Peyer's patch (tissue), 4 donors: ENCODE data around the gene SMIM1. TPM values are rescaled to one million over a fixed set of nuclear protein-coding genes. Genes with fewer than 3 reads are reported as not detected.

Experiments
- DNase-seq, 3 donors: peaks; one replicate each; pipeline ENCODE4 v3.0.0-alpha.2; 2017 to 2019
- H3K27ac ChIP-seq, 4 donors: fragments of 200-600 bp; sonication (generic); one replicate each; pipeline ENCODE4 v1.5.1; 2016 to 2019
- H3K27me3 ChIP-seq, 2 donors: fragments of 200-600 bp; sonication (generic); one replicate each; pipeline ENCODE4 v1.5.1; 2019
- H3K36me3 ChIP-seq, 3 donors: fragments of 200-600 bp; sonication (generic); one replicate each; pipeline ENCODE4 v1.5.1; 2016 to 2019
- H3K4me1 ChIP-seq, 4 donors: fragments of 200-600 bp; sonication (generic); one replicate each; pipeline ENCODE4 v1.5.1; 2016 to 2019
- H3K4me3 ChIP-seq, 4 donors: fragments of 200-600 bp; sonication (generic); 1 replicate in 3 of 4; 2 replicates in 1 of 4; pipeline ENCODE4 v1.5.1; 2016 to 2019; ENCODE audit warnings: mild to moderate bottlenecking in 1 of 4
- H3K9me3 ChIP-seq, 4 donors: fragments of 200-600 bp; sonication (generic); one replicate each; pipeline ENCODE4 v1.5.1; 2016 to 2019; ENCODE audit warnings: mild to moderate bottlenecking in 1 of 4
- CTCF ChIP-seq, 6 experiments: fragments of 450-650 bp in 4 of 6; fragments of 200-600 bp in 2 of 6; sonication (generic) in 1 of 6; IDR thresholded peaks; one replicate each; pipeline ENCODE4 v1.5.1; 2017 to 2019; ENCODE audit warnings: antibody characterized with exemption in 6 of 6, mild to moderate bottlenecking in 3 of 6, moderate library complexity in 1 of 6
- POLR2A ChIP-seq, 2 donors: fragments of 450-650 bp; IDR thresholded peaks; one replicate each; pipeline ENCODE4 v1.5.1; 2017; ENCODE audit warnings: antibody characterized with exemption in 2 of 2, mild to moderate bottlenecking in 2 of 2, moderate library complexity in 2 of 2
- total RNA-seq, 4 donors: library from RNA; depleted of rRNA; stranded (reverse); fragments of >200 nt; gene quantifications; one replicate each; pipeline ENCODE4 v1.1.0, GENCODE V29; 2016

Gene SMIM1
- total RNA-seq, 4 donors from 2014 or later: not detected

- H3K4me1 ChIP-seq: no peaks in the 10 kb centered on the region
- no peak overlapping the region for H3K4me3 ChIP-seq
- TF ChIP-seq POLR2A (IDR thresholded peaks at IDR 0.05) (no peak), CTCF (IDR thresholded peaks at IDR 0.05) (no peak)
- DNase-seq: no peak
- no peaks in the 10 kb centered on the region for H3K36me3 ChIP-seq
- H3K9me3 ChIP-seq: no peaks in the 10 kb centered on the region
- no peak overlapping the region for H3K27ac ChIP-seq
- no peaks in the 10 kb centered on the region for H3K27me3 ChIP-seq
Observed at GRCh38 chr1:3762151-3762872, 10.2 kb upstream of the SMIM1 start.

GRCh38 chr1:3762873-3763228, 9.7 kb upstream of the SMIM1 start:
- Histone ChIP-seq H3K4me1 (no peaks in the 10 kb centered on the region), H3K9me3 (no peaks in the 10 kb centered on the region), H3K27ac (no peak overlapping the region), H3K27me3 (no peaks in the 10 kb centered on the region), H3K36me3 (no peaks in the 10 kb centered on the region), H3K4me3 (no peak overlapping the region)
- no peak for DNase-seq
- no peak for TF ChIP-seq POLR2A (IDR thresholded peaks at IDR 0.05)
- no peak for TF ChIP-seq CTCF (IDR thresholded peaks at IDR 0.05)

- DNase-seq: no peak
- Histone ChIP-seq H3K27ac (no peak overlapping the region), H3K9me3 (no peaks in the 10 kb centered on the region), H3K4me3 (no peak overlapping the region), H3K4me1 (no peaks in the 10 kb centered on the region), H3K36me3 (no peaks in the 10 kb centered on the region), H3K27me3 (no peaks in the 10 kb centered on the region)
- no peak for TF ChIP-seq POLR2A (IDR thresholded peaks at IDR 0.05)
- TF ChIP-seq CTCF (IDR thresholded peaks at IDR 0.05): no peak
Observed at GRCh38 chr1:3763351-3764125, 9.0 kb upstream of the SMIM1 start.

GRCh38 chr1:3767328-3767925, 5.1 kb upstream of the SMIM1 start:
- no peak overlapping the region for H3K4me3 ChIP-seq
- H3K4me1 ChIP-seq: peaks cover 3 to 14% (median 9%) of the 10 kb centered on the region in 4 donors
- H3K9me3 ChIP-seq: no peaks in the 10 kb centered on the region
- peaks cover 0 to 3% of the 10 kb centered on the region in 2 donors for H3K27me3 ChIP-seq
- no peaks in the 10 kb centered on the region for H3K36me3 ChIP-seq
- H3K27ac ChIP-seq: no peak overlapping the region
- no peak for TF ChIP-seq CTCF (IDR thresholded peaks at IDR 0.05)
- no peak for TF ChIP-seq POLR2A (IDR thresholded peaks at IDR 0.05)
- DNase-seq: no peak

GRCh38 chr1:3768811-3769390, 3.6 kb upstream of the SMIM1 start:
- Histone ChIP-seq H3K27me3 (peaks cover 0 to 3% of the 10 kb centered on the region in 2 donors), H3K9me3 (no peaks in the 10 kb centered on the region), H3K27ac (no peak overlapping the region), H3K4me3 (no peak overlapping the region), H3K36me3 (no peaks in the 10 kb centered on the region), H3K4me1 (peaks cover 3 to 19% (median 9%) of the 10 kb centered on the region in 4 donors)
- no peak for DNase-seq
- no peak for TF ChIP-seq POLR2A (IDR thresholded peaks at IDR 0.05)
- TF ChIP-seq CTCF (IDR thresholded peaks at IDR 0.05): no peak
